ENCODE data around the gene CDC42EP3.

- TF ChIP-seq CTCF (IDR thresholded peaks at IDR 0.05) (no peak), POLR2A (IDR thresholded peaks at IDR 0.05) (no peak)
Observed at GRCh38 chr2:37711831-37712230, 40.4 kb upstream of the CDC42EP3 start.

All from testis (tissue), 2 donors.